IPS-NIHi7 (cell line): Measurements from ENCODE around the gene MICB.
"Not testable (repeated sequence)": the region's sequence is repeated elsewhere in the genome, so short reads cannot be mapped to it uniquely, and the experiment has no call there.

Experiments
- DNase-seq: peaks from one replicate; pipeline ENCODE4 v3.0.0; 2012; ENCODE audit warnings: mixed read lengths; ENCODE audit errors: extremely low spot score

Gene MICB

DNA sequence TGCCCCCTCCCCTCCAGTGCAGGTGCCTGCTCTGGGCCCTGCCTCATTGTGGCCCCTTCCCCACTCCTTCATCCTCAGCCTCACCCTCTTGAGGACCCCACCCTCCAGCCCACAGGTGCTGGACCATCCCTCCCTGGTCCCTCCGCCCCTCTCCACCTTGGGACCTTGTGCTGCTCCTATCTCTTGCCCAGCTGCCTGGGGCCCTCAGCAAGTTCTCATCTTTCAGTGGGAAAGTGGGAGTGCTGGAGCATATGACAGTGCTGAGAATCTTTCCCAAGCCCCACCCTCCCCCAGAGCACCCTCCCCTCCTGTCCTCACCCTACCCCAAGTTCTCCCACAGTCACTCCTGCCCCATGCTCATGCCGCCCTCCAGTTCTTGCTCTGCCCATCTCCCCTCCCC is 1.7 kb downstream of the MICB start:
- DNase-seq, result not testable (repeated sequence)

GRCh38 chr6:31502586-31502985 is 4.6 kb downstream of the MICB start:
- DNase-seq, result no peak

DNA sequence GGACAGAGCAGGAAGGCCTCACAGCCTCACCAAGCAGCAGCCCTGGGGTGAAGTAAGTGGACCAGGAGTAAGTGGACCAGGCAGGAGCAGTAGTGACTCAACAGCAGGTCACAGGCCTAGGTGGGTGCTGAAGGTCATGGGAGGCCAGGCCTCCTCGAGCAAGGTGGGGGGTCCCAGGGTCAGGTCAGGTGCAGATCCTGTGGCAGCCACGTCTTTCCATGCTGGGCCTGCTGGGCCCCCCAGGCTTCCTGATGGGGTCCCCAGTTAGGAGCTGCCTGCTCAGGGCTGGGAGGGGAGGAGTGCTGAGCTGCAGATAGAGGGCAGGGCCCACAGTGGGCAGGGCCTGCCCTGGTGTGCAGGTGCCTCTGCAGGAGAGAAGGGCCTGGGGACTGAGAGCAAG is 11.1 kb downstream of the MICB start:
- DNase-seq, result not testable (repeated sequence)

- no peak for DNase-seq
Measured at GRCh38 chr6:31510007-31510406, 12.1 kb downstream of the MICB start.

DNA sequence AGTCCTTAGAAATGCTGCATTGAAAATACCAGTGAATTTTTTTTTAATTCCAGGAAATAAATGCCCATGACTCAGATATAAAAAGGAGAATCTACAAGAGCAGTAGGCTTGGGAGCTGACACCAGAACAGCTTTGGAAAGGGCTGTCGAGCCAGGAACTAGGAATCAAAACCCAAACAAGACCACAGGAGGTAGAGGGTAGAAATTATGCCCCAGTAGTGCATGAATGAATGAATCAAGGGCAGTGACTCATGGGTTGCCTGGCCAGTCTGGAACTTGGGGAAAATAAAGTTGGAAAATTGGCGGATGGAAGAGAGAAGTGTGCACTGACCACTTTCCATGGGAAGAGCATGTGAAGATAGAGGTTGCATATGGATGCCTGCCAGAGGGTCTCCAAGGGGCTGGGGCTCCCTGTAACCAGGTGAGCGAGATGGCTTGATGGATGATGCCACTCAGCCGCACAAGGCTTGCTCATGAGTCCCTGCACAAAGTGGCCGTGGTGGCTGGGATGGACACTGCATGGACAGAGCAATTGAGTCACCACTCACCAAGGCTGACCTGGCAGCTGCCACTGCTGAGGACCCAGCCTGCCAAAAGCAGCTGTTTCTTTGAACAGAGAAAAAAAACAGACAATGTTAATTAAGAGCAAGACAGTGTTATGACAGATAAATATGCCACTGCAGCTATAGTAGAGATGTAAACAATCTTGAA is 15.7 kb downstream of the MICB start:
- no peak for DNase-seq

- DNase-seq, result no peak
Measured at GRCh38 chr6:31521835-31522234, 23.9 kb downstream of the MICB start.

GRCh38 chr6:31525553-31525931 is 27.6 kb downstream of the MICB start:
- DNase-seq, result no peak

GRCh38 chr6:31525932-31526591 is 28.1 kb downstream of the MICB start:
- no peak for DNase-seq

- no peak for DNase-seq
Measured at GRCh38 chr6:31528307-31528777, 30.4 kb downstream of the MICB start.

- no peak for DNase-seq
Measured at GRCh38 chr6:31528821-31529328, 30.9 kb downstream of the MICB start, which contains the start of gene MCCD1. Gene MCCD1 (plus strand): TSS chr6:31528962. CDS start chr6:31529015, 53 bp downstream.

GRCh38 chr6:31529329-31530150 is 31.6 kb downstream of the MICB start:
- no peak for DNase-seq

DNA sequence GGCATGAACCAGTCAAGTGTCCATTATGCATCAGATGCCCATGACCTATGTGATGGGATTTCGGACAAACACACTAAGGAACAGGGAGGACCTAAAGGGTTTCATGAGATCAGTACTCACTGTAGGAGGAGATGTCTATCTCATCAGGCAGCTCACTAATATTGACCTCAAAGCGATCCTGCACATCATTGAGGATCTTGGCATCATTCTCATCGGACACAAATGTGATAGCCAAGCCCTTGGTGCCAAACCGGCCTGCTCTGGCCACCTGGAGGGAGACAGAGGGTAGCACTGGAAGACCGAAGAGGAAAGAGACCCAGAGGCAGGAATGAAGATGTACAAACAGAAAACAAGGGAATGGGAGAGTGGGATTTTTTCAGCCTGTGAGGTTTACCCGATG is 32.7 kb downstream of the MICB start:
- no peak for DNase-seq

DNA sequence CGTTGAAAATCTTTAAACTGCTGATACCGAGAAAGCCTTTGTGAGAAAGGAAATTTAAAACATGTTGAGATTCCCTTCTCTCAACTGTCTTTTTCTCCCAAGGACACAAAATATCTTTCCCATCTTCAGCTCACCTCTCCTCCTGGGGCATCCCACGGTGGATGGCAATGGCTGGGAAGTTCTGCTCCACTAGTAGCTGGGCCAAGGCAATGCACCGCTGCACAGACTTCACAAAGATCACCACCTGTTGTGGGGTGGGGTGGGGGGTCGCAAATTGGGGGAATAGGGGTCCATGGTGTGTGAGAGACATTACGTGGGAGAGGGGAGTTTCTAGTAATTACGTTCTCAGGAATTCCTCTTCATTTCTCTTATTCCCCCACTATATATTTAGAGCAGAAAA is 33.2 kb downstream of the MICB start:
- DNase-seq, result no peak

DNA sequence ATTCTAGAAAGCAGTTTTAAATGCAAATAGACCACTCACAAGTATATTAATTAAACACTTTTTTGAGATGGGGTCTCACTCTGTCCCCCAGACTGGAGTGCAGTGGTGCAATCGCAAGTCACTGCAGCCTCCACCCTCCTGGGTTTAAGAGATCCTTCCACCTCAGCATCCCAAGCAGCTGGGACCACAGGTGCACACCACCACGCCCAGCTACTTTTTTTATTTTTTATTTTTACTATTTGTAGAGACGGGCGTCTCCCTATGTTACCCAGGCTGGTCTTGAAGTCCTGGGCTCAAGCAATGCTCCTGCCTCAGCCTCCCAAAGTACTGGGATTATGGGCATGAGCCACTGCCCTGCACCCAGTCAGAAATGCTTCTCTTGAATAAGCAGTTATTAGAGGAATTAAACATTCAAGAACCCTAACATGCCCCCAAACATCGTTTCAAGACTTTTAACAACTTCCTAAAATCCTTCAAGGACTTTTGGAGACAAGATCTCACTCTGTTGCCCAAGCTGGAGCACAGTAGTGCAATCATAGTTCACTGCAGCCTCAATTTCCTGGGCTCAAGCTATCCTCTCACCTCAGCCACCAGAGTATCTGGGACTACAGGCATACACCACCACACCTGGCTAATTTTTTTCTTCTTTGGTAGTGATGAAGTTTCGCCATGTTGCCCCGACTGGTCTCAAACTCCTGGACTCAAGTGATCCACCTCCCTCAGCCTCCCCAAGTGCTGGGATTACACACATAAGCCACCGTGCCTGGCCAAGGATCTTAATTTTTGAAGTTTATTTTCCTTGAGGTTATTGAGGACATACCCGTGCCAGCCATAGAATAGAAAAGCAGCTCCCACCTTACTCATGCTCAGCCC is 34.1 kb downstream of the MICB start:
- DNase-seq, result no peak

GRCh38 chr6:31532644-31533454 is 34.9 kb downstream of the MICB start:
- DNase-seq, result no peak

- DNase-seq, result no peak
Measured at GRCh38 chr6:31533455-31533841, 35.5 kb downstream of the MICB start.

DNA sequence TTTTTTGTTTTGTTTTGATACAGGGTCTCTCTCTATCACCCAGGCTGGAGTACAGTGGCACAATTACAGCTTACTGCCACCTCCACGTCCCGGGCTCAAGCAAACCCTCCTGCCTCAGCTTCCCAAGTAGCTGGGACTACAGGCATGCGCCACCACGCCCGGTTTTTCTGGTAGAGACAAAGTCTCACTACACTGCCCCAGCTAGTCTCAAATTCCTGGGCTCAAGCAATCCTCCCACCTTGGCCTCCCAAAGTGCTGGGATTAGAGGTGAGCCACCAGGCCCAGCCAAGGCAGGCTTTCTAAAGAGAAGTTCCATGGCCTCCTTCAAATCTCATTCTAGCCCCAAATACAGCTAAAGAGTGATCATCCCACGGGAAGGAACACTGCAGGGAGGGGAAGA is 36.1 kb downstream of the MICB start:
- DNase-seq, result no peak

GRCh38 chr6:31534521-31535040 is 36.6 kb downstream of the MICB start:
- DNase-seq, result no peak

DNA sequence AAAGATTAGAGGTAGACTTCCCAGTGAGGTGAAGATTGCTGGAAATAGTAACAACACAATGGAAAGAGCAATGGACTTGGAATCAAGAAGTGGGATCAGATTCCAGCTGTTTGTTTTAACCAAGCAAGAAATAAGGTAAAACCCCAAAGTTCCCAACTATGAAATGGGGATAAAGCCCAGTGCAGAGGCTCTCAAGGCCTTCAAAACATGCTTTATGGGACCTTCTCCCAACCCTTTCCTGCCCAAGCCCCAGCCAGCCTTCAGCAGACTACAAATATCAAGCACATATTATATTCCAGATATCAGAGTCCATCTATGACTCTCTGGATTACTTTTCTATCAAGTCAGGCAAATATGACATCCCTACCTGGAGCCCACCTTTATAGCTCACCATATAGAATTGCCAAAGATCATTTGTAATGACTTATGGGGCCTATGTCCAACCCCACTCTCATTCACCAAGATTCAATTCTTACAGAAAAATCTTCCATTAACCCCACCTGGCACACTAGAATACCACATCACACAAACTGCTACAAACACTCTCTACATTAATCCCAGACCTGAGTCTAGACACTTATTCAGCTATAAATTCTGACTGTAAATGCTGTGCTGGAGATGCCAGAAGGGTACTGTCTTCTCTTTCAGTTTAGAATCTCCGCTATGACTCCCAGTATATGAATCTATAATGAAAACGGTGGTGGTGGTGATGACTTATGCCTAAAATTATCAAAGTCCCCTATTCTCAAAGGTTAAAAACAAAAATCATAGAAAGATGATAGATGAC is 37.8 kb downstream of the MICB start:
- no peak for DNase-seq
